IMR-90 (cell line): Measurements from ENCODE around the gene SLC25A24.

ENCODE experiments used
- POLR2A ChIP-seq: IDR thresholded peaks from 2 replicates; pipeline ENCODE4 v1.6.1; 2012; ENCODE audit warnings: mild to moderate bottlenecking, low read depth, low read length
- TF ChIP-seq, protein P1 (sequence below): conservative IDR thresholded peaks from 2 replicates; pipeline ENCODE4 v1.5.1; 2012; ENCODE audit warnings: mild to moderate bottlenecking, low read depth, low read length, improper control_type of control experiment

- TF ChIP-seq, protein P1, sequence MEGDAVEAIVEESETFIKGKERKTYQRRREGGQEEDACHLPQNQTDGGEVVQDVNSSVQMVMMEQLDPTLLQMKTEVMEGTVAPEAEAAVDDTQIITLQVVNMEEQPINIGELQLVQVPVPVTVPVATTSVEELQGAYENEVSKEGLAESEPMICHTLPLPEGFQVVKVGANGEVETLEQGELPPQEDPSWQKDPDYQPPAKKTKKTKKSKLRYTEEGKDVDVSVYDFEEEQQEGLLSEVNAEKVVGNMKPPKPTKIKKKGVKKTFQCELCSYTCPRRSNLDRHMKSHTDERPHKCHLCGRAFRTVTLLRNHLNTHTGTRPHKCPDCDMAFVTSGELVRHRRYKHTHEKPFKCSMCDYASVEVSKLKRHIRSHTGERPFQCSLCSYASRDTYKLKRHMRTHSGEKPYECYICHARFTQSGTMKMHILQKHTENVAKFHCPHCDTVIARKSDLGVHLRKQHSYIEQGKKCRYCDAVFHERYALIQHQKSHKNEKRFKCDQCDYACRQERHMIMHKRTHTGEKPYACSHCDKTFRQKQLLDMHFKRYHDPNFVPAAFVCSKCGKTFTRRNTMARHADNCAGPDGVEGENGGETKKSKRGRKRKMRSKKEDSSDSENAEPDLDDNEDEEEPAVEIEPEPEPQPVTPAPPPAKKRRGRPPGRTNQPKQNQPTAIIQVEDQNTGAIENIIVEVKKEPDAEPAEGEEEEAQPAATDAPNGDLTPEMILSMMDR: no peak
- TF ChIP-seq POLR2A: no peak
Measured at GRCh38 chr1:108190686-108191416, 9.3 kb downstream of the SLC25A24 start.
